Common myeloid progenitor, CD34-positive (primary cell): ENCODE measurements around the gene UPK3BL2.
"Not testable (repeated sequence)": the region's sequence is repeated elsewhere in the genome, so short reads cannot be mapped to it uniquely, and the experiment has no call there.

Experiments
- CTCF ChIA-PET: fragments of 350-600 bp; sonication (Branson Sonifier 250); formaldehyde crosslinking; loops from one replicate; lab custom pipeline; 2021; ENCODE audit warnings: antibody characterized with exemption; lab: Charles Lee
- POLR2A ChIA-PET: fragments of 350-600 bp; sonication (Branson Sonifier 250); formaldehyde crosslinking; loops from one replicate; lab custom pipeline; 2021; ENCODE audit warnings: antibody characterized with exemption; lab: Charles Lee
- DNase-seq, 3 donors: peaks; one replicate each; pipeline versions ENCODE4 v3.0.0 to v3.0.0-alpha.2; 2013
- H3K27ac ChIP-seq, 2 experiments: 1 replicate in 1 of 2; 2 replicates in 1 of 2; pipeline ENCODE4 v1.7.0; 2013; ENCODE audit warnings: inconsistent platforms in 2 of 2, low read length in 2 of 2, mild to moderate bottlenecking in 2 of 2, low read depth in 1 of 2, moderate library complexity in 1 of 2; ENCODE audit not compliant: severe bottlenecking in 2 of 2, insufficient read depth in 1 of 2, poor library complexity in 1 of 2
- H3K27me3 ChIP-seq, 5 experiments: replicated peaks in 2 of 5; 1 replicate in 3 of 5; 2 replicates in 2 of 5; pipeline versions ENCODE4 v1.6.1 to v1.7.0; 2013; ENCODE audit warnings: low read length in 4 of 5, mild to moderate bottlenecking in 2 of 5, moderate library complexity in 2 of 5, inconsistent platforms in 1 of 5; ENCODE audit not compliant: insufficient read depth in 5 of 5, control insufficient read depth in 4 of 5
- H3K36me3 ChIP-seq, 4 experiments: 1 replicate in 2 of 4; 2 replicates in 2 of 4; pipeline versions ENCODE4 v1.6.1 to v1.7.0; 2013; ENCODE audit warnings: low read length in 3 of 4, control low read depth in 1 of 4, mild to moderate bottlenecking in 1 of 4; ENCODE audit not compliant: control insufficient read depth in 4 of 4, insufficient read depth in 4 of 4
- H3K4me1 ChIP-seq, 4 experiments: 1 replicate in 3 of 4; 2 replicates in 1 of 4; pipeline versions ENCODE4 v1.6.1 to v1.7.1; 2013; ENCODE audit warnings: low read length in 3 of 4, mild to moderate bottlenecking in 3 of 4, control low read depth in 1 of 4, inconsistent platforms in 1 of 4, moderate library complexity in 1 of 4; ENCODE audit not compliant: control insufficient read depth in 4 of 4, insufficient read depth in 4 of 4; ENCODE audit errors: control extremely low read depth in 1 of 4
- H3K4me3 ChIP-seq, 7 experiments: 1 replicate in 4 of 7; 2 replicates in 3 of 7; pipeline versions ENCODE4 v1.5.1 to v1.7.0; 2013; ENCODE audit warnings: mild to moderate bottlenecking in 7 of 7, low read length in 6 of 7, moderate library complexity in 6 of 7, inconsistent platforms in 2 of 7, low read depth in 2 of 7, control low read depth in 1 of 7; ENCODE audit not compliant: insufficient read depth in 4 of 7, control insufficient read depth in 1 of 7; ENCODE audit errors: extremely low read depth in 1 of 7
- H3K9me3 ChIP-seq, 5 experiments: 1 replicate in 4 of 5; 2 replicates in 1 of 5; pipeline versions ENCODE4 v1.6.1 to v1.7.1; 2013; ENCODE audit warnings: low read length in 4 of 5, mild to moderate bottlenecking in 2 of 5, inconsistent platforms in 1 of 5, low read depth in 1 of 5, moderate library complexity in 1 of 5; ENCODE audit not compliant: control insufficient read depth in 4 of 5, insufficient read depth in 2 of 5; ENCODE audit errors: control extremely low read depth in 1 of 5
- WGBS: methylation state at CpG from one replicate; pipeline ENCODE4 v1.1.5; 2013; ENCODE audit not compliant: insufficient coverage; 5-methylcytosine and 5-hydroxymethylcytosine counted together

UPK3BL2 gene

GRCh38 chr7:102490529-102491075 lies 52.9 kb downstream of the UPK3BL2 start:
- CTCF ChIA-PET, DNase-seq: not testable (repeated sequence)

More at GRCh38 chr7:102490529-102491075, 52.9 kb downstream of the UPK3BL2 start:
- H3K9me3 ChIP-seq, H3K4me3 ChIP-seq, H3K27me3 ChIP-seq, H3K36me3 ChIP-seq, POLR2A ChIA-PET, H3K4me1 ChIP-seq, H3K27ac ChIP-seq: not testable (repeated sequence)
- WGBS = no CpG with 5 or more reads among the region's 12 CpGs
